Measurements from ENCODE around the gene FAM227B. TPM values are rescaled to one million over a fixed set of nuclear protein-coding genes. Genes with fewer than 3 reads are reported as not detected.

FAM227B gene
- total and polyA plus RNA-seq, 2 of the 13 experiments (the other 11 are each of a cell fraction or from before 2014, with no cell fraction given), result 1.9 to 2.6 TPM

DNA sequence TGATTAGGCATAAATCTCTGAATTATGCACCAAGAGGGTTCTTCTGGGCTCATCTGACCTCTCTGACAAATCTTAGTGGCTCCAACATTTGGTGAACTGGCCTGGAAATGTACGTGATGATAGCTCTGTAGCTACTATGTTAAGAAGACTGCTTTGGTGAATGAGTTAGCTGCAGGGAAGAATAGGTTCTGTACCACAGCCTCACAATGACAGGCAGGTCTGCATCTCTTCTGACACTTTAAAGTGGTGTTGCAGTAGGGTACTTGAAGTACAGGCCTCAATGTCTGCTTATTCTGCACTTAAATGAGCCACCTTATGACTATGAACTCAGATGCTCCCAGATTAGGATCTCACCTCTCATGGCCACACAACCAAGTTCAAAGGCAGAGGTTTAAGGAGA, 190.6 kb downstream of the FAM227B start:
- no TSS peak for BruUV-seq (replicated peaks)
- no peaks in the 10 kb centered on the region for H3K9me3 ChIP-seq (ENCODE audit: low read length)
- intact Hi-C loops (cut with micrococcal nuclease; ENCODE audit: unreplicated experiment), result no loop called here
- 20% methylated on average over 1 of the region's 1 CpG for WGBS (ENCODE audit: low lambda C conversion rate)
- TF ChIP-seq GATAD2A (CRISPR knock-in tag; IDR thresholded peaks at IDR 0.05) (no peak), ZMYM4 (CRISPR knock-in tag; IDR thresholded peaks at IDR 0.05) (no peak)
- no peaks in the 10 kb centered on the region for H3K4me1 ChIP-seq (ENCODE audit: insufficient read depth, low read length)
- DNase-seq (ENCODE audit: low spot score), result no peak
- H3K4me2 ChIP-seq (ENCODE audit: low read depth, low read length), result no peak overlapping the region
- POLR2A ChIA-PET, result no interaction called here
- H3K79me2 ChIP-seq (ENCODE audit: insufficient read depth, low read length), result no peaks in the 10 kb centered on the region
- FAIRE-seq, result no peak
- H3K27ac ChIP-seq (ENCODE audit: extremely low read length, insufficient read depth, low read length), result no peak overlapping the region
- CTCF ChIA-PET (ENCODE audit: low intra/inter-chr PET ratio, low total read pairs), result no interaction called here
- no peak overlapping the region for H2AFZ ChIP-seq (ENCODE audit: low read length)
- in situ Hi-C loops (cut with HindIII; ENCODE audit: extremely low pct_ligation_motif_present, low pct_unique_long_range_greater_than_20kb), result no loop called here
- H3K27me3 ChIP-seq (ENCODE audit: control insufficient read depth in 1 of 2, insufficient read depth in 2 of 2, low read length in 2 of 2), result no peaks in the 10 kb centered on the region
- H3K4me3 ChIP-seq (replicated peaks in 1 of 3; ENCODE audit: insufficient read depth in 1 of 3, low read depth in 2 of 3, low read length in 3 of 3), result no peak overlapping the region
- no peak overlapping the region for H3K9ac ChIP-seq (ENCODE audit: insufficient read depth, low read depth, low read length)
- ATAC-seq, result no peak
- no peaks in the 10 kb centered on the region for H3K36me3 ChIP-seq (replicated peaks in 1 of 2; ENCODE audit: control insufficient read depth in 1 of 2, insufficient read depth in 2 of 2, low read length in 2 of 2)
- no peaks in the 10 kb centered on the region for H4K20me1 ChIP-seq (ENCODE audit: insufficient read depth, low read length)

DNA sequence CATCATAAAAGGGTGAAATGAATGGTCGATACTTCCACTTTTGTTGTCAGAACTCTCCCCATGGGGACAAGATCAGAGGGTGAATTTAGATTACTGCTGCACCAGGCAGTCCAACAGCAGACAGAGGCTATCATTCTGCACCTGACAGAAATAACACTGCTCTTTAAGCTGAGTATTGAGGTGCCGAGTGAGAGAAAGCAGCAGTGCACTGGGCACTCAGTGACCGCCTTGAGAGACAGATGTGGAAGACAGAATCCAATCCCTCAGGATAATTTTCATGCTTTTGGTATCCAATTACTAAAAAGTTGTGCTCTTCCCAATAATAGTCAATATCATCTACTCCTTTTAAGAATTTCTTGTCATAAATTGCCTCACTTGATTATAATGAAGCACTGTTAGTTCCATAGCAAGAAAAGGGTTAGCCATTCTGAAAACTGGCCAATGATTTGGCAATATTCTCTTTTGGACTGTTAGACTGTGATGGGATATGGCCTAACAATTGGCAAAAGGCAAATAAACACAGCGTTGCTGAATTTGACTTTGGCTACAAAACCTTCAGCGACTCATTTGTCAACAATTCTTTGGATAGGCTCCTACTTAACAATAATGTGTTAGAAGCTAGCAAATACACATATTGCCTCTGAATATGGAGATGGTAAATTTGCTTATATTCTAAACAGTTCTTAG, 192.1 kb downstream of the FAM227B start:
- Histone ChIP-seq H3K79me2 (ENCODE audit: insufficient read depth, low read length) (no peaks in the 10 kb centered on the region), H3K4me2 (ENCODE audit: low read depth, low read length) (no peak overlapping the region), H4K20me1 (ENCODE audit: insufficient read depth, low read length) (no peaks in the 10 kb centered on the region), H2AFZ (ENCODE audit: low read length) (no peak overlapping the region), H3K9me3 (ENCODE audit: low read length) (no peaks in the 10 kb centered on the region), H3K4me3 (replicated peaks in 1 of 3; ENCODE audit: insufficient read depth in 1 of 3, low read depth in 2 of 3, low read length in 3 of 3) (no peak overlapping the region), H3K27ac (ENCODE audit: extremely low read length, insufficient read depth, low read length) (no peak overlapping the region), H3K36me3 (replicated peaks in 1 of 2; ENCODE audit: control insufficient read depth in 1 of 2, insufficient read depth in 2 of 2, low read length in 2 of 2) (no peaks in the 10 kb centered on the region), H3K4me1 (ENCODE audit: insufficient read depth, low read length) (no peaks in the 10 kb centered on the region), H3K27me3 (ENCODE audit: control insufficient read depth in 1 of 2, insufficient read depth in 2 of 2, low read length in 2 of 2) (no peaks in the 10 kb centered on the region), H3K9ac (ENCODE audit: insufficient read depth, low read depth, low read length) (no peak overlapping the region)
- ChIA-PET CTCF (ENCODE audit: low intra/inter-chr PET ratio, low total read pairs) (no interaction called here), POLR2A (no interaction called here)
- BruUV-seq (replicated peaks), result no TSS peak
- ATAC-seq (no peak), FAIRE-seq (no peak), DNase-seq (ENCODE audit: low spot score) (no peak)
- in situ Hi-C loops (cut with HindIII; ENCODE audit: extremely low pct_ligation_motif_present, low pct_unique_long_range_greater_than_20kb) (no loop called here), intact Hi-C loops (cut with micrococcal nuclease; ENCODE audit: unreplicated experiment) (no loop called here)
- 0% methylated on average over 5 of the region's 5 CpGs for WGBS (ENCODE audit: low lambda C conversion rate)
- TF ChIP-seq ARNT2 (CRISPR knock-in tag; IDR thresholded peaks at IDR 0.05; ENCODE audit: low read depth), result no peak
- TF ChIP-seq, protein P1, sequence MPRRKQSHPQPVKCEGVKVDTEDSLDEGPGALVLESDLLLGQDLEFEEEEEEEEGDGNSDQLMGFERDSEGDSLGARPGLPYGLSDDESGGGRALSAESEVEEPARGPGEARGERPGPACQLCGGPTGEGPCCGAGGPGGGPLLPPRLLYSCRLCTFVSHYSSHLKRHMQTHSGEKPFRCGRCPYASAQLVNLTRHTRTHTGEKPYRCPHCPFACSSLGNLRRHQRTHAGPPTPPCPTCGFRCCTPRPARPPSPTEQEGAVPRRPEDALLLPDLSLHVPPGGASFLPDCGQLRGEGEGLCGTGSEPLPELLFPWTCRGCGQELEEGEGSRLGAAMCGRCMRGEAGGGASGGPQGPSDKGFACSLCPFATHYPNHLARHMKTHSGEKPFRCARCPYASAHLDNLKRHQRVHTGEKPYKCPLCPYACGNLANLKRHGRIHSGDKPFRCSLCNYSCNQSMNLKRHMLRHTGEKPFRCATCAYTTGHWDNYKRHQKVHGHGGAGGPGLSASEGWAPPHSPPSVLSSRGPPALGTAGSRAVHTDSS (CRISPR knock-in tag; conservative IDR thresholded peaks at IDR 0.05), result no peak
- TF ChIP-seq SAFB2 (CRISPR knock-in tag; IDR thresholded peaks at IDR 0.05; ENCODE audit: borderline replicate concordance, low read depth), result no peak
- no peak for TF ChIP-seq ZFP36L2 (CRISPR knock-in tag; IDR thresholded peaks at IDR 0.05)
- no peak for TF ChIP-seq ATF3 (CRISPR knock-in tag; IDR thresholded peaks at IDR 0.05)
- no peak for TF ChIP-seq AHDC1 (CRISPR knock-in tag; IDR thresholded peaks at IDR 0.05; ENCODE audit: borderline replicate concordance)
- no peak for TF ChIP-seq ZFP62 (CRISPR knock-in tag; IDR thresholded peaks at IDR 0.05)
- TF ChIP-seq ZNF138 (CRISPR knock-in tag; IDR thresholded peaks at IDR 0.05; ENCODE audit: low read depth), result no peak
- no peak for TF ChIP-seq ZIK1 (CRISPR knock-in tag; IDR thresholded peaks at IDR 0.05; ENCODE audit: borderline replicate concordance, low read depth)
- TF ChIP-seq MTF1 (CRISPR knock-in tag; IDR thresholded peaks at IDR 0.05), result no peak

Data from HepG2 (cell line).